Heart left ventricle (tissue), 16 donors: ENCODE measurements around the gene KIAA0825. TPM values are rescaled to one million over a fixed set of nuclear protein-coding genes. Genes with fewer than 3 reads are reported as not detected.

Source experiments
- ATAC-seq, 4 donors: fragments of 200-7000 bp; cut with Tn5 transposase; one replicate each; pipeline ENCODE4 v1.9.1; 2020 to 2022; ENCODE audit warnings: moderate library complexity in 4 of 4, mild to moderate bottlenecking in 3 of 4, moderate number of reproducible peaks in 1 of 4
- DNase-seq, 5 donors: peaks; one replicate each; pipeline ENCODE4 v3.0.0-alpha.2; 2020
- H3K27ac ChIP-seq, 12 donors: fragments of 200-600 bp; sonication (generic) in 4 of 12; one replicate each; pipeline versions ENCODE4 v1.5.0 to v1.8.0; 2016 to 2022; ENCODE audit warnings: mild to moderate bottlenecking in 2 of 12
- H3K27me3 ChIP-seq, 9 donors: fragments of 200-600 bp; sonication (generic) in 2 of 9; one replicate each; pipeline versions ENCODE4 v1.5.1 to v1.8.0; 2016 to 2022; ENCODE audit warnings: mild to moderate bottlenecking in 3 of 9
- H3K36me3 ChIP-seq, 9 donors: fragments of 200-600 bp; sonication (generic) in 2 of 9; one replicate each; pipeline versions ENCODE4 v1.5.0 to v1.8.0; 2018 to 2022; ENCODE audit warnings: mild to moderate bottlenecking in 2 of 9
- H3K4me1 ChIP-seq, 12 donors: fragments of 200-600 bp; sonication (generic) in 4 of 12; one replicate each; pipeline versions ENCODE4 v1.5.0 to v1.8.0; 2016 to 2022; ENCODE audit warnings: mild to moderate bottlenecking in 3 of 12
- H3K4me3 ChIP-seq, 12 donors: fragments of 200-600 bp; sonication (generic) in 4 of 12; one replicate each; pipeline versions ENCODE4 v1.5.0 to v1.8.0; 2017 to 2022; ENCODE audit warnings: mild to moderate bottlenecking in 9 of 12, moderate library complexity in 4 of 12
- H3K9me3 ChIP-seq, 12 donors: fragments of 200-600 bp; sonication (generic) in 4 of 12; one replicate each; pipeline versions ENCODE4 v1.5.0 to v1.8.0; 2016 to 2022; ENCODE audit warnings: mild to moderate bottlenecking in 1 of 12
- CTCF ChIP-seq, 12 donors: fragments of 200-600 bp; sonication (generic) in 4 of 12; IDR thresholded peaks; one replicate each; pipeline versions ENCODE4 v1.5.0 to v1.8.0; 2018 to 2022; ENCODE audit warnings: antibody characterized with exemption in 12 of 12, mild to moderate bottlenecking in 5 of 12
- POLR2A ChIP-seq, 2 donors: fragments of 450-650 bp; IDR thresholded peaks; one replicate each; pipeline ENCODE4 v1.6.1; 2017; ENCODE audit warnings: antibody characterized with exemption in 2 of 2, mild to moderate bottlenecking in 2 of 2, moderate library complexity in 2 of 2
- WGBS, 4 donors: extraction: QIAGEN DNeasy Blood & Tissue Kit in 2 of 4; methylation state at CpG; one replicate each; pipeline versions ENCODE4 v1.1.5 to v1.1.7; 2013 to 2018; 5-methylcytosine and 5-hydroxymethylcytosine counted together
- intact Hi-C, 10 donors: fragments of 100-400 bp; cut with DNase I; formaldehyde crosslinking; loops; one replicate each; pipeline versions ENCODE4 v1.11.1 to v1.14.2; 2022
- polyA plus RNA-seq, 2 donors: library from polyadenylated mRNA; stranded (reverse); fragments of 200-250 nt; gene quantifications; one replicate each; pipeline ENCODE4 v1.2.3, GENCODE V29; 2013
- total RNA-seq, 9 donors: library from RNA; depleted of rRNA in 2 of 9; stranded (reverse); fragments of >200 nt in 2 of 9; fragmentation: NEBNext Ultra II Directional in 3 of 9; extraction: Animal tissue kit (Norgen Biotek cat#: 25700) in 3 of 9; gene quantifications; one replicate each; pipeline versions ENCODE4 v1.1.0 to v1.2.4, GENCODE V29; 2016 to 2023
- donor health status: ischemic (EF 13 %, LVEDD 7.1; RV severe dilation, severe dysfunction).
- donor health status: healthy with polysubstance abuse.
- donor health status: DM: no; HTN: yes; CAD: no.
- donor health status: DM: no; HTN: no; CAD: no.
- donor health status: ischemic (EF 25% LVEDD 6.9; RV normal size, moderate dysfunction).
- donor health status: ischemic (EF 25% LVEDD 5.7; RV mildly dilated, moderate dysfunction).
- donor health status: healthy.
- donor health status: DM: yes; HTN: yes; CAD: no.
- donor health status: ischemic (EF 35%, LVEDD 5.7; RV mildly dilated, moderate dysfunction).
- donor health status: nonischemic (EF 11% LVEDD 7.7; RV severe dilation, severe dysfunction).
- donor health status: DM: yes; HTN: yes; CAD: no.
- donor health status: PGD.
- donor health status: ischemic (EF 29% LVEDD 5.4; RV normal size, mild dysfunction).
- donor health status: nonischemic (EF 23%, LVEDD 6.1; RV moderate dilation, normal function).

The KIAA0825 gene
- total and polyA plus RNA-seq, 11 donors, result 0.27 to 4.1 (median 2.4) TPM

- ATAC-seq (no peak), DNase-seq (no peak)
- H3K36me3 ChIP-seq, result no peaks in the 10 kb centered on the region
- no peaks in the 10 kb centered on the region for H3K4me1 ChIP-seq
- H3K27me3 ChIP-seq, result no peaks in the 10 kb centered on the region
- no peak overlapping the region for H3K27ac ChIP-seq
- no peak overlapping the region for H3K4me3 ChIP-seq
- intact Hi-C loops, result no loop called here
- no peaks in the 10 kb centered on the region for H3K9me3 ChIP-seq
- TF ChIP-seq CTCF (IDR thresholded peaks at IDR 0.05) (no peak), POLR2A (IDR thresholded peaks at IDR 0.05) (no peak)
Measured at GRCh38 chr5:94498199-94498598, 120.2 kb downstream of the KIAA0825 start.

- H3K36me3 ChIP-seq, result no peaks in the 10 kb centered on the region
- ATAC-seq (no peak), DNase-seq (no peak)
- no peak overlapping the region for H3K4me3 ChIP-seq
- WGBS, 4 donors, result 76 to 90% (median 88%) methylated on average over 3 of the region's 3 CpGs
- H3K27ac ChIP-seq, result no peak overlapping the region
- no peaks in the 10 kb centered on the region for H3K27me3 ChIP-seq
- TF ChIP-seq CTCF (IDR thresholded peaks at IDR 0.05) (no peak), POLR2A (IDR thresholded peaks at IDR 0.05) (no peak)
- intact Hi-C loops, result no loop called here
- H3K9me3 ChIP-seq, result no peaks in the 10 kb centered on the region
- H3K4me1 ChIP-seq, result no peaks in the 10 kb centered on the region
Measured at GRCh38 chr5:94485067-94485466, 133.3 kb downstream of the KIAA0825 start.

- no peak for DNase-seq
- no peak for ATAC-seq
- intact Hi-C loops, result no loop called here
- TF ChIP-seq CTCF (IDR thresholded peaks at IDR 0.05) (no peak), POLR2A (IDR thresholded peaks at IDR 0.05) (no peak)
- Histone ChIP-seq H3K27me3 (no peaks in the 10 kb centered on the region), H3K9me3 (no peaks in the 10 kb centered on the region), H3K4me3 (no peak overlapping the region), H3K4me1 (no peaks in the 10 kb centered on the region), H3K27ac (no peak overlapping the region), H3K36me3 (peaks cover 0 to 4% (median 0%) of the 10 kb centered on the region in 9 donors)
- WGBS, 4 donors, result 92 to 98% (median 94%) methylated on average over 2 of the region's 2 CpGs
Measured at GRCh38 chr5:94481059-94481458, 137.3 kb downstream of the KIAA0825 start.

- 92 to 100% (median 95%) methylated on average over 1 of the region's 1 CpG for WGBS, 4 donors
- Histone ChIP-seq H3K4me1 (no peaks in the 10 kb centered on the region), H3K4me3 (no peak overlapping the region), H3K27me3 (no peaks in the 10 kb centered on the region), H3K36me3 (peaks cover 0 to 4% (median 0%) of the 10 kb centered on the region in 9 donors), H3K27ac (no peak overlapping the region), H3K9me3 (no peaks in the 10 kb centered on the region)
- intact Hi-C loops, result no loop called here
- no peak for ATAC-seq
- no peak for DNase-seq
- TF ChIP-seq CTCF (IDR thresholded peaks at IDR 0.05) (no peak), POLR2A (IDR thresholded peaks at IDR 0.05) (no peak)
Measured at GRCh38 chr5:94480486-94480885, 137.9 kb downstream of the KIAA0825 start.
